ENCODE data around the gene HIPK2. TPM values are rescaled to one million over a fixed set of nuclear protein-coding genes. Genes with fewer than 3 reads are reported as not detected.

Gene HIPK2
- total RNA-seq, 2 experiments from 2014 or later: 17.3 to 17.6 TPM

- intact Hi-C loops (cut with micrococcal nuclease): no loop called here
- H3K36me3 Mint-ChIP-seq (ENCODE audit: low read depth): no peaks in the 10 kb centered on the region
- POLR2A ChIA-PET: no interaction called here
- ATAC-seq: no peak
- CTCF ChIA-PET: no interaction called here
- no peaks in the 10 kb centered on the region for H3K9me3 Mint-ChIP-seq
- H3K4me1 Mint-ChIP-seq (ENCODE audit: low read depth): no peaks in the 10 kb centered on the region
- H3K4me3 Mint-ChIP-seq: no peak overlapping the region
- no peak overlapping the region for H3K27ac Mint-ChIP-seq
- TF ChIP-seq CTCF (IDR thresholded peaks at IDR 0.05): no peak
- no peak for DNase-seq
- H3K27me3 Mint-ChIP-seq: peaks cover 2% of the 10 kb centered on the region
These were observed 241.6 kb downstream of the HIPK2 start for GRCh38 chr7:139536152-139536551.

GRCh38 chr7:139534966-139535651, 242.7 kb downstream of the HIPK2 start:
- no peaks in the 10 kb centered on the region for H3K4me1 Mint-ChIP-seq (ENCODE audit: low read depth)
- DNase-seq (no peak), ATAC-seq (no peak)
- H3K36me3 Mint-ChIP-seq (ENCODE audit: low read depth): no peaks in the 10 kb centered on the region
- ChIA-PET CTCF (no interaction called here), POLR2A (no interaction called here)
- H3K27me3 Mint-ChIP-seq: peaks cover 2% of the 10 kb centered on the region
- H3K4me3 Mint-ChIP-seq: no peak overlapping the region
- TF ChIP-seq CTCF (IDR thresholded peaks at IDR 0.05): no peak
- intact Hi-C loops (cut with micrococcal nuclease): no loop called here
- H3K9me3 Mint-ChIP-seq: no peaks in the 10 kb centered on the region
- H3K27ac Mint-ChIP-seq: no peak overlapping the region

DNA sequence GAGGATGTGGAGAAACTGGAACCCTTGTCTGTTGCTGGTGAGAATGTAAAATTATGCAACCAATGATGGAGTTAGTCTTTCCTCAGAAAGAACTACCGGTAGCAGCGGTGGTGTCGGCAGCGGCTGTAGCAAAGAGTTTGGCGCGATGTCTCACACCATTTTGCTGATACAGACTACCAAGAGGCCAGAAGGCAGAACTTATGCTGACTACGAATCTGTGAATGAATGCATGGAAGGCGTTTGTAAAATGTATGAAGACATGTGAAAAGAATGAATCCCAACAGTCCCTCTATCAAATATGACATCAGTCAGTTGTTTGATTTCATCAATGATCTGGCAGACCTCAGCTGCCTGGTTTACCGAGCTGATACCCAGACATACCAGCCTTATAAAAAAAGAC, 243.7 kb downstream of the HIPK2 start:
- Mint-ChIP-seq H3K4me3 (no peak overlapping the region), H3K9me3 (no peaks in the 10 kb centered on the region), H3K27me3 (peaks cover 2% of the 10 kb centered on the region), H3K27ac (no peak overlapping the region), H3K4me1 (ENCODE audit: low read depth) (no peaks in the 10 kb centered on the region), H3K36me3 (ENCODE audit: low read depth) (no peaks in the 10 kb centered on the region)
- ChIA-PET CTCF (no interaction called here), POLR2A (no interaction called here)
- no peak for DNase-seq
- intact Hi-C loops (cut with micrococcal nuclease): no loop called here
- ATAC-seq: no peak
- no peak for TF ChIP-seq CTCF (IDR thresholded peaks at IDR 0.05)

DNA sequence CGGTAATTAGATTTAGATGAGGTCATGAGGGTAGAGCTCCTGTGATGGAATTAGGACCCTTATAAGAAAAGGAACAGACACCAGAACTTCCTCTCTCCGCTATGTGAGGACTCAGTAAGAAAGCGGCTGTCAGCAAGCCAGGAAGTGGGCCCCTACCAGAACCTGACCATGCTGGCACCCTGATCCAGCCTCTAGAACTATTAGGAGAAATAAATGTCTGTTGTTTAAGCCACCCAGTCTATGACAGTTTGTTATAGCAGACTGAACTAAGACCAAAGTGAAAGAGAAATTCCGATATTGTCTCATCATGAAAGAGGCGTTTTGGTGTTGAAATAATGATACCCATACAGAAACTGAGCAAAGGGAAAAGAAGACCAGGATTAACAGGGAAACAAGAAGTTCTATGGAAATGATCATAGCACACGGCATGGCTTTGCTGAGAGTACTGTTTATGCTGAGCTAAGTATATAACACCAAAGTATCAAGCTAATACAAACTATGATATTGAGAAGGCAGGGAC, 245.1 kb downstream of the HIPK2 start:
- ChIA-PET CTCF (interaction anchor here (1.0 kb wide), 1 partner anchor 33 kb away, joined by 3 read pairs; no protein-coding TSS in a partner anchor), POLR2A (no interaction called here)
- no peak for DNase-seq
- no peak overlapping the region for H3K27ac Mint-ChIP-seq
- no peaks in the 10 kb centered on the region for H3K36me3 Mint-ChIP-seq (ENCODE audit: low read depth)
- H3K27me3 Mint-ChIP-seq: peaks cover 2% of the 10 kb centered on the region
- ATAC-seq: no peak
- H3K9me3 Mint-ChIP-seq: no peaks in the 10 kb centered on the region
- no peaks in the 10 kb centered on the region for H3K4me1 Mint-ChIP-seq (ENCODE audit: low read depth)
- TF ChIP-seq CTCF (IDR thresholded peaks at IDR 0.05): no peak
- no peak overlapping the region for H3K4me3 Mint-ChIP-seq
- intact Hi-C loops (cut with micrococcal nuclease): no loop called here

- Mint-ChIP-seq H3K4me3 (no peak overlapping the region), H3K9me3 (no peaks in the 10 kb centered on the region), H3K4me1 (ENCODE audit: low read depth) (peaks cover 2% of the 10 kb centered on the region), H3K27me3 (peaks cover 3% of the 10 kb centered on the region), H3K27ac (no peak overlapping the region), H3K36me3 (ENCODE audit: low read depth) (no peaks in the 10 kb centered on the region)
- ATAC-seq (no peak), DNase-seq (no peak)
- TF ChIP-seq CTCF (IDR thresholded peaks at IDR 0.05): no peak
- ChIA-PET POLR2A (no interaction called here), CTCF (no interaction called here)
- intact Hi-C loops (cut with micrococcal nuclease): no loop called here
These were observed 246.7 kb downstream of the HIPK2 start for GRCh38 chr7:139531094-139531493.

All from activated CD8-positive, alpha-beta T cell treated with anti-CD3 and anti-CD28 coated beads for 36 hours (primary cell).